ENCODE results near the gene PPP1R3G.

DNA sequence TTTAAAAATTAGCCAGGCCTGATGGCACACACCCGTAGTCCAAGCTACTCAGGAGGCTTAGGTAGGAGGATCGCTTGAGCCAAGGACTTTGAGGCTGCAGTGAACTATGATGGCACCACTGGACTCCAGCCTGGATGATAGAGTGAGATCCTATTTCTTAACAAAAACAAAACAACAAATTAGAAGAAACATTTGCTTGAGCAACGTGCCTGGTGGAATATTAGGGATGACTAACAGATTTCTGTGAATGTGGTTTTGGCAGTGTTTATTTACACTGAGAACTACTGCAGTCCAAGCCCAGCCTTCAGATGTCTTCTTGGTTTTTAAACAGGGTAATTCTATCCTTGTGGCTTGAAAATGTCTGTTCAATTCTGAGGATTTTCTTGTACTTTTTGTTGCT is 9.2 kb downstream of the PPP1R3G start:
- TF ChIP-seq, protein P1, sequence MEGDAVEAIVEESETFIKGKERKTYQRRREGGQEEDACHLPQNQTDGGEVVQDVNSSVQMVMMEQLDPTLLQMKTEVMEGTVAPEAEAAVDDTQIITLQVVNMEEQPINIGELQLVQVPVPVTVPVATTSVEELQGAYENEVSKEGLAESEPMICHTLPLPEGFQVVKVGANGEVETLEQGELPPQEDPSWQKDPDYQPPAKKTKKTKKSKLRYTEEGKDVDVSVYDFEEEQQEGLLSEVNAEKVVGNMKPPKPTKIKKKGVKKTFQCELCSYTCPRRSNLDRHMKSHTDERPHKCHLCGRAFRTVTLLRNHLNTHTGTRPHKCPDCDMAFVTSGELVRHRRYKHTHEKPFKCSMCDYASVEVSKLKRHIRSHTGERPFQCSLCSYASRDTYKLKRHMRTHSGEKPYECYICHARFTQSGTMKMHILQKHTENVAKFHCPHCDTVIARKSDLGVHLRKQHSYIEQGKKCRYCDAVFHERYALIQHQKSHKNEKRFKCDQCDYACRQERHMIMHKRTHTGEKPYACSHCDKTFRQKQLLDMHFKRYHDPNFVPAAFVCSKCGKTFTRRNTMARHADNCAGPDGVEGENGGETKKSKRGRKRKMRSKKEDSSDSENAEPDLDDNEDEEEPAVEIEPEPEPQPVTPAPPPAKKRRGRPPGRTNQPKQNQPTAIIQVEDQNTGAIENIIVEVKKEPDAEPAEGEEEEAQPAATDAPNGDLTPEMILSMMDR (IDR thresholded peaks at IDR 0.05), result no peak
- no peak for TF ChIP-seq POLR2A (IDR thresholded peaks at IDR 0.05)
